A549 (cell line): Measurements from ENCODE around the gene TOM1L2. TPM values are rescaled to one million over a fixed set of nuclear protein-coding genes. Genes with fewer than 3 reads are reported as not detected.

ENCODE experiments used
- ATAC-seq, 2 experiments: fragments of 200-7000 bp in 1 of 2; fragments of >200 bp in 1 of 2; cut with Nextera tagmentation in 1 of 2; cut with Tn5 transposase in 1 of 2; 3 replicates each; pipeline versions ENCODE4 v1.8.0 to v1.9.1; 2018 to 2020; ENCODE audit warnings: mild to moderate bottlenecking in 1 of 2, moderate library complexity in 1 of 2
- CTCF ChIA-PET: fragments of 300-600 bp; sonication (Branson Sonifier 250); formaldehyde crosslinking; extraction: SDS; loops from one replicate; lab custom pipeline; 2021; ENCODE audit warnings: antibody characterized with exemption, inconsistent platforms; lab: Yijun Ruan, JAX
- POLR2A ChIA-PET: fragments of 350-600 bp; formaldehyde crosslinking; extraction: SDS; loops from one replicate; lab custom pipeline; 2021; ENCODE audit warnings: antibody characterized with exemption, inconsistent platforms; lab: Yijun Ruan, JAX
- DNase-seq, 2 experiments: peaks; one replicate each; pipeline versions ENCODE4 v3.0.0 to v3.0.0-alpha.2; 2011 to 2016; ENCODE audit warnings: low read depth in 1 of 2, low spot score in 1 of 2
- FAIRE-seq: peaks from 2 replicates; lab custom pipeline; 2011; peaks lifted over from hg19 to GRCh38; lab: Jason Lieb, UNC
- H3K27ac ChIP-seq, 2 experiments: fragments of >200 bp; sonication (Bioruptor Twin); formaldehyde crosslinking; 3 replicates each; pipeline ENCODE4 v1.5.1; 2016 to 2017
- H3K4me1 ChIP-seq: fragments of >200 bp; sonication (Bioruptor Twin); formaldehyde crosslinking; 3 replicates; pipeline ENCODE4 v1.6.1; 2016
- H3K4me2 ChIP-seq: fragments of >200 bp; sonication (Bioruptor Twin); formaldehyde crosslinking; 3 replicates; pipeline ENCODE4 v1.6.1; 2016
- H3K4me3 ChIP-seq: fragments of >200 bp; sonication (Bioruptor Twin); formaldehyde crosslinking; 3 replicates; pipeline ENCODE4 v1.5.1; 2016
- H3K9me3 ChIP-seq: fragments of >200 bp; sonication (Bioruptor Twin); formaldehyde crosslinking; 3 replicates; pipeline ENCODE4 v1.6.1; 2016
- BHLHE40 ChIP-seq: IDR thresholded peaks from 2 replicates; pipeline ENCODE4 v1.6.1; 2012; ENCODE audit warnings: low read depth, low read length, inconsistent platforms
- CBX2 ChIP-seq: fragments of 200-600 bp; sonication (generic); IDR thresholded peaks from 2 replicates; pipeline ENCODE4 v1.6.1; 2016; ENCODE audit warnings: low read depth, mild to moderate bottlenecking, borderline replicate concordance
- CEBPB ChIP-seq, 2 experiments: fragments of >200 bp in 1 of 2; sonication (Bioruptor Twin) in 1 of 2; formaldehyde crosslinking in 1 of 2; IDR thresholded peaks; 2 replicates each; pipeline ENCODE4 v1.6.1; 2012 to 2016
- CHD2 ChIP-seq: fragments of 150-350 bp; IDR thresholded peaks from 2 replicates; pipeline ENCODE4 v1.6.1; 2014; ENCODE audit warnings: low read length; ENCODE audit not compliant: partially characterized antibody
- EHF ChIP-seq: fragments of 250-450 bp; sonication (Bioruptor Pico); IDR thresholded peaks from 2 replicates; pipeline ENCODE4 v1.5.0; 2020; ENCODE audit warnings: mild to moderate bottlenecking
- EP300 ChIP-seq, 2 experiments: fragments of >200 bp; sonication (Bioruptor Twin); formaldehyde crosslinking; IDR thresholded peaks; 2 replicates in 1 of 2; 3 replicates in 1 of 2; pipeline ENCODE4 v1.6.1; 2016 to 2017
- FOSL2 ChIP-seq, 2 experiments: fragments of 450-650 bp in 1 of 2; fragments of >200 bp in 1 of 2; sonication (Bioruptor Twin) in 1 of 2; formaldehyde crosslinking; IDR thresholded peaks; 2 replicates each; pipeline versions ENCODE4 v1.5.0 to v1.6.1; 2016 to 2020; ENCODE audit warnings: mild to moderate bottlenecking in 1 of 2, moderate library complexity in 1 of 2
- HEYL ChIP-seq: fragments of 250-450 bp; sonication (Bioruptor Pico); IDR thresholded peaks from 2 replicates; pipeline ENCODE4 v1.8.0; 2021; ENCODE audit warnings: mild to moderate bottlenecking, moderate library complexity
- HOXB5 ChIP-seq: fragments of 250-450 bp; sonication (Bioruptor Pico); IDR thresholded peaks from 2 replicates; pipeline ENCODE4 v1.5.0; 2020; ENCODE audit warnings: mild to moderate bottlenecking, moderate library complexity
- KDM1A ChIP-seq: fragments of 200-600 bp; sonication (generic); IDR thresholded peaks from 2 replicates; pipeline ENCODE4 v1.6.1; 2016; ENCODE audit warnings: low read depth, mild to moderate bottlenecking
- MAZ ChIP-seq: fragments of 150-350 bp; IDR thresholded peaks from 2 replicates; pipeline ENCODE4 v1.6.1; 2014; ENCODE audit warnings: antibody characterized with exemption, low read depth, low read length, borderline replicate concordance
- NPAS2 ChIP-seq: fragments of 250-450 bp; sonication (Bioruptor Pico); IDR thresholded peaks from 2 replicates; pipeline ENCODE4 v1.8.0; 2022; ENCODE audit warnings: mild to moderate bottlenecking, moderate library complexity, borderline replicate concordance
- NR3C1 ChIP-seq: fragments of >200 bp; sonication (Bioruptor Twin); formaldehyde crosslinking; IDR thresholded peaks from 3 replicates; pipeline ENCODE4 v1.6.1; 2017
- PHF8 ChIP-seq: fragments of 200-600 bp; sonication (generic); IDR thresholded peaks from 2 replicates; pipeline ENCODE4 v1.6.1; 2016; ENCODE audit warnings: low read depth, mild to moderate bottlenecking, antibody characterized with exemption, moderate library complexity, borderline replicate concordance
- POLR2AphosphoS2 ChIP-seq: conservative IDR thresholded peaks from 2 replicates; pipeline ENCODE4 v1.6.1; 2012; ENCODE audit warnings: low read length, improper control_type of control experiment, inconsistent platforms
- RAD21 ChIP-seq, 2 experiments: fragments of >200 bp in 1 of 2; sonication (Bioruptor Twin) in 1 of 2; formaldehyde crosslinking in 1 of 2; IDR thresholded peaks in 1 of 2; conservative IDR thresholded peaks in 1 of 2; 2 replicates in 1 of 2; 3 replicates in 1 of 2; pipeline ENCODE4 v1.6.1; 2012 to 2018; ENCODE audit warnings: inconsistent platforms in 1 of 2
- RCOR1 ChIP-seq: fragments of 150-350 bp; IDR thresholded peaks from 2 replicates; pipeline ENCODE4 v1.6.1; 2014; ENCODE audit warnings: antibody characterized with exemption, low read length, low read depth
- RNF2 ChIP-seq: fragments of 200-600 bp; sonication (generic); IDR thresholded peaks from 2 replicates; pipeline ENCODE4 v1.6.1; 2016; ENCODE audit warnings: low read depth, mild to moderate bottlenecking, antibody characterized with exemption, moderate library complexity, borderline replicate concordance
- SMC3 ChIP-seq: fragments of >200 bp; sonication (Bioruptor Twin); formaldehyde crosslinking; IDR thresholded peaks from 3 replicates; pipeline ENCODE4 v1.6.1; 2018; ENCODE audit warnings: inconsistent platforms
- SREBF2 ChIP-seq: fragments of 450-650 bp; IDR thresholded peaks from 2 replicates; pipeline ENCODE4 v1.6.1; 2014; ENCODE audit warnings: mild to moderate bottlenecking, moderate library complexity
- TFCP2L1 ChIP-seq: fragments of 250-450 bp; sonication (Bioruptor Pico); IDR thresholded peaks from 2 replicates; pipeline ENCODE4 v1.5.0; 2021; ENCODE audit warnings: mild to moderate bottlenecking
- ZC3H11A ChIP-seq: fragments of 450-650 bp; IDR thresholded peaks from 2 replicates; pipeline ENCODE4 v1.6.1; 2014; ENCODE audit warnings: antibody characterized with exemption, mild to moderate bottlenecking
- ZFP36 ChIP-seq: fragments of 450-650 bp; IDR thresholded peaks from 2 replicates; pipeline ENCODE4 v1.6.1; 2014; ENCODE audit warnings: borderline replicate concordance; ENCODE audit not compliant: partially characterized antibody
- WGBS: methylation state at CpG from one replicate; pipeline ENCODE4 v1.1.6; 2017; ENCODE audit errors: missing lambda C conversion rate; 5-methylcytosine and 5-hydroxymethylcytosine counted together
- polyA plus RNA-seq, 4 experiments: library from polyadenylated mRNA; depleted of rRNA in 3 of 4; stranded (reverse); fragments of >200 nt; fragmentation: RNase III in 1 of 4; extraction: RNeasy Plus Mini Kit Qiagen cat#74134 plus additional on column Dnase treatment in 1 of 4; gene quantifications; 2 replicates in 3 of 4; 3 replicates in 1 of 4; pipeline ENCODE4 v1.2.3, GENCODE V29; 2011 to 2017
- TF ChIP-seq, protein P1 (sequence below): fragments of 250-450 bp; sonication (Bioruptor Pico); IDR thresholded peaks from 2 replicates; pipeline ENCODE4 v1.5.0; 2020; ENCODE audit warnings: low read depth, mild to moderate bottlenecking, moderate library complexity
- TF ChIP-seq, protein P2 (sequence below): fragments of 200-600 bp; sonication (generic); IDR thresholded peaks from 2 replicates; pipeline ENCODE4 v1.6.1; 2016; ENCODE audit warnings: antibody characterized with exemption, mild to moderate bottlenecking, moderate library complexity
- TF ChIP-seq, protein P3 (sequence below): fragments of 450-650 bp; IDR thresholded peaks from 2 replicates; pipeline ENCODE4 v1.6.1; 2014; ENCODE audit warnings: antibody characterized with exemption
- TF ChIP-seq, protein P4 (sequence below): fragments of >200 bp; sonication (Bioruptor Twin); formaldehyde crosslinking; IDR thresholded peaks from 3 replicates; pipeline ENCODE4 v1.5.1; 2016

TOM1L2 gene
- polyA plus RNA-seq, 2 of the 4 experiments (the other 2 are of a cell fraction), result 19.2 to 24.7 TPM

DNA sequence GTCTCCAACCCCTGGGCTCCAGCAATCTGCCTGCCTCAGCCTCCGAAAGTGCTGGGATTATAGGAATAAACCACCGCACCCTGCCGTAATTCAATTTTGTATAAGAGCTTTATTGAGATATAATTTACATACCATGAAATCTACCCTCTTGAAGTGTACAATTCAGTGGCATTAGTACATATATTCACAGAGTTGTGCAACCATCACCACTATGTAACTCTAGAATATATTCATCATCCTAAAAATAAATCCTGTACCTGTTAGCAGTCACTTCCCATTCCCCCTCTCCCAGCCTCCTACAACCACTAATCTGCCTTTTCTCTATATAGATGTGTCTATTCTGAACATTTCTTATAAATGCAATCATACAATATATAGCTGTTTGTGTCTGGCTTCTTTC is 26.1 kb downstream of the TOM1L2 start:
- H3K4me2 ChIP-seq, result peak overlapping the region; percentile 49; the same call in 2 of the 3 replicates
- TF ChIP-seq CEBPB (IDR thresholded peaks at IDR 0.05) (peak in 1 of 2 experiments; percentile 13; a peak in 1 of 4 replicates), TFCP2L1 (no peak)
- H3K9me3 ChIP-seq, result no peaks in the 10 kb centered on the region
- H3K27ac ChIP-seq, result no peak overlapping the region
- ATAC-seq, result no peak
- 74% methylated on average over 3 of the region's 3 CpGs for WGBS
- POLR2A ChIA-PET, result no interaction called here
- H3K4me3 ChIP-seq, result no peak overlapping the region
- CTCF ChIA-PET, result interaction anchor here (0.8 to 2.8 kb wide), 10 partner anchors 8 to 133 kb away, joined by 3 to 19 read pairs (median 8); partner anchors contain the start of genes DRC3 and TOM1L2
- peaks cover 54% of the 10 kb centered on the region for H3K4me1 ChIP-seq
- FAIRE-seq, result no peak
- no peak for DNase-seq

DNA sequence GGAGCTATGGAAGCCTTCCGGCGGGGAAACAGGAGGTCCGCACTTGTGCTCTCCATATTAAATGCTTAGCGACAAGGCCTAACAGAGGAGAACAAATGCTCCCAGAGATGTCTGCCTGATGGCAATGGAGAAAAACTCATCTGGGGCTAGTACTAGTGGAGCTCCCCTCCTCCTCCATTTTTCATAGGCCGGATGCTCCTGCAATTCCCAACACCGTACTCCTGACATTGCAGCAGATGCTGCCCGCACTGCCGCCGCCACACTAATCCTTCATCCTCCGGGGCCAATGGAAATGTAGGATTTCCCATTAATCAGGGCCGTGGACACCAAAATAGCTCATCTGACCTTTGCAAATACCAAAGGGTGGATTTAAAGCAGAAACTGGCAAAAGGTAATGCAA is 27.5 kb downstream of the TOM1L2 start:
- FAIRE-seq, result no peak

DNA sequence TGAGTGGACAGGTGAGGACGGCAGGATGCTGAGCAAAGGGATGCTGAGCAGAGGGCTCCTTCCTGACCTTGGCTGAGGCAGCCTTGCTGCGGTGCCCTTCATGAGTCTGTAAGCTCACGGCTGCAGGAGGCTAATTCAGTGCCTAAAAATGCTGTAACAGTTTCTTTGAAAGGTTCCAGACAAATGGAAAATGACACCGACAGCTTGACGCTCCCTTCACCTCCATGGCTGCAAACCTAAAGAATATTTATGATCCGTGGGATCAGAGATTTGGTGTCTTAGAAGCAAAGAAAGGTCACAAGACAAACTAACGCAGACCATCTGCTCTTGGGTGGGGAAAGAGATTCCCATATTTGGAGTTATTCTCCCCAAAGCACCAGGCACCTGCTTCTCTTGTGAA is 28.0 kb downstream of the TOM1L2 start:
- H3K4me2 ChIP-seq, result no peak overlapping the region
- 96% methylated on average over 7 of the region's 7 CpGs for WGBS
- peak overlapping the region in 1 of 2 experiments; percentile 50; a peak in 3 of 6 replicates for H3K27ac ChIP-seq
- TF ChIP-seq, protein P1, sequence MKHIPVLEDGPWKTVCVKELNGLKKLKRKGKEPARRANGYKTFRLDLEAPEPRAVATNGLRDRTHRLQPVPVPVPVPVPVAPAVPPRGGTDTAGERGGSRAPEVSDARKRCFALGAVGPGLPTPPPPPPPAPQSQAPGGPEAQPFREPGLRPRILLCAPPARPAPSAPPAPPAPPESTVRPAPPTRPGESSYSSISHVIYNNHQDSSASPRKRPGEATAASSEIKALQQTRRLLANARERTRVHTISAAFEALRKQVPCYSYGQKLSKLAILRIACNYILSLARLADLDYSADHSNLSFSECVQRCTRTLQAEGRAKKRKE (CRISPR knock-in tag), result no peak
- no peak for TF ChIP-seq EHF (CRISPR knock-in tag)
- TF ChIP-seq, protein P2, sequence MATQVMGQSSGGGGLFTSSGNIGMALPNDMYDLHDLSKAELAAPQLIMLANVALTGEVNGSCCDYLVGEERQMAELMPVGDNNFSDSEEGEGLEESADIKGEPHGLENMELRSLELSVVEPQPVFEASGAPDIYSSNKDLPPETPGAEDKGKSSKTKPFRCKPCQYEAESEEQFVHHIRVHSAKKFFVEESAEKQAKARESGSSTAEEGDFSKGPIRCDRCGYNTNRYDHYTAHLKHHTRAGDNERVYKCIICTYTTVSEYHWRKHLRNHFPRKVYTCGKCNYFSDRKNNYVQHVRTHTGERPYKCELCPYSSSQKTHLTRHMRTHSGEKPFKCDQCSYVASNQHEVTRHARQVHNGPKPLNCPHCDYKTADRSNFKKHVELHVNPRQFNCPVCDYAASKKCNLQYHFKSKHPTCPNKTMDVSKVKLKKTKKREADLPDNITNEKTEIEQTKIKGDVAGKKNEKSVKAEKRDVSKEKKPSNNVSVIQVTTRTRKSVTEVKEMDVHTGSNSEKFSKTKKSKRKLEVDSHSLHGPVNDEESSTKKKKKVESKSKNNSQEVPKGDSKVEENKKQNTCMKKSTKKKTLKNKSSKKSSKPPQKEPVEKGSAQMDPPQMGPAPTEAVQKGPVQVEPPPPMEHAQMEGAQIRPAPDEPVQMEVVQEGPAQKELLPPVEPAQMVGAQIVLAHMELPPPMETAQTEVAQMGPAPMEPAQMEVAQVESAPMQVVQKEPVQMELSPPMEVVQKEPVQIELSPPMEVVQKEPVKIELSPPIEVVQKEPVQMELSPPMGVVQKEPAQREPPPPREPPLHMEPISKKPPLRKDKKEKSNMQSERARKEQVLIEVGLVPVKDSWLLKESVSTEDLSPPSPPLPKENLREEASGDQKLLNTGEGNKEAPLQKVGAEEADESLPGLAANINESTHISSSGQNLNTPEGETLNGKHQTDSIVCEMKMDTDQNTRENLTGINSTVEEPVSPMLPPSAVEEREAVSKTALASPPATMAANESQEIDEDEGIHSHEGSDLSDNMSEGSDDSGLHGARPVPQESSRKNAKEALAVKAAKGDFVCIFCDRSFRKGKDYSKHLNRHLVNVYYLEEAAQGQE, result no peak
- TF ChIP-seq NPAS2 (CRISPR knock-in tag), result no peak
- TF ChIP-seq CHD2, result no peak
- no peak for TF ChIP-seq HOXB5 (CRISPR knock-in tag)
- no peak for TF ChIP-seq SMC3
- no peak for TF ChIP-seq KDM1A
- TF ChIP-seq HEYL (CRISPR knock-in tag), result no peak
- TF ChIP-seq, protein P3, sequence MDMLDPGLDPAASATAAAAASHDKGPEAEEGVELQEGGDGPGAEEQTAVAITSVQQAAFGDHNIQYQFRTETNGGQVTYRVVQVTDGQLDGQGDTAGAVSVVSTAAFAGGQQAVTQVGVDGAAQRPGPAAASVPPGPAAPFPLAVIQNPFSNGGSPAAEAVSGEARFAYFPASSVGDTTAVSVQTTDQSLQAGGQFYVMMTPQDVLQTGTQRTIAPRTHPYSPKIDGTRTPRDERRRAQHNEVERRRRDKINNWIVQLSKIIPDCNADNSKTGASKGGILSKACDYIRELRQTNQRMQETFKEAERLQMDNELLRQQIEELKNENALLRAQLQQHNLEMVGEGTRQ, result no peak
- TF ChIP-seq FOSL2 (IDR thresholded peaks at IDR 0.05), result no peak
- no peak for TF ChIP-seq FOSL2 (CRISPR knock-in tag; IDR thresholded peaks at IDR 0.05)

More for the DNA sequence above, 27.5 kb downstream of the TOM1L2 start:
- 96% methylated on average over 11 of the region's 11 CpGs for WGBS
- Histone ChIP-seq H3K9me3 (no peaks in the 10 kb centered on the region), H3K4me1 (peaks cover 57% of the 10 kb centered on the region), H3K4me2 (no peak overlapping the region), H3K4me3 (no peak overlapping the region), H3K27ac (no peak overlapping the region; a peak in 1 of 6 replicates)
- ChIA-PET CTCF (interaction anchor here (0.6 to 2.8 kb wide), 14 partner anchors 9 to 132 kb away, joined by 3 to 19 read pairs (median 4); partner anchors contain the start of genes DRC3 and TOM1L2), POLR2A (no interaction called here)
- ATAC-seq, result no peak
- no peak for DNase-seq
- TF ChIP-seq, protein P1 (CRISPR knock-in tag), result no peak
- TF ChIP-seq, protein P4, sequence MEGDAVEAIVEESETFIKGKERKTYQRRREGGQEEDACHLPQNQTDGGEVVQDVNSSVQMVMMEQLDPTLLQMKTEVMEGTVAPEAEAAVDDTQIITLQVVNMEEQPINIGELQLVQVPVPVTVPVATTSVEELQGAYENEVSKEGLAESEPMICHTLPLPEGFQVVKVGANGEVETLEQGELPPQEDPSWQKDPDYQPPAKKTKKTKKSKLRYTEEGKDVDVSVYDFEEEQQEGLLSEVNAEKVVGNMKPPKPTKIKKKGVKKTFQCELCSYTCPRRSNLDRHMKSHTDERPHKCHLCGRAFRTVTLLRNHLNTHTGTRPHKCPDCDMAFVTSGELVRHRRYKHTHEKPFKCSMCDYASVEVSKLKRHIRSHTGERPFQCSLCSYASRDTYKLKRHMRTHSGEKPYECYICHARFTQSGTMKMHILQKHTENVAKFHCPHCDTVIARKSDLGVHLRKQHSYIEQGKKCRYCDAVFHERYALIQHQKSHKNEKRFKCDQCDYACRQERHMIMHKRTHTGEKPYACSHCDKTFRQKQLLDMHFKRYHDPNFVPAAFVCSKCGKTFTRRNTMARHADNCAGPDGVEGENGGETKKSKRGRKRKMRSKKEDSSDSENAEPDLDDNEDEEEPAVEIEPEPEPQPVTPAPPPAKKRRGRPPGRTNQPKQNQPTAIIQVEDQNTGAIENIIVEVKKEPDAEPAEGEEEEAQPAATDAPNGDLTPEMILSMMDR, result no peak
- TF ChIP-seq POLR2AphosphoS2 (no peak), PHF8 (no peak), SREBF2 (no peak), RNF2 (no peak), BHLHE40 (no peak), RAD21 (conservative IDR thresholded peaks at IDR 0.05 in 1 of 2, IDR thresholded peaks at IDR 0.05 in 1 of 2) (no peak), NR3C1 (no peak), ZC3H11A (no peak), HEYL (CRISPR knock-in tag) (no peak), ZFP36 (no peak), MAZ (no peak), NPAS2 (CRISPR knock-in tag) (no peak), CBX2 (no peak), RCOR1 (no peak), EP300 (IDR thresholded peaks at IDR 0.05) (no peak)
- TF ChIP-seq, protein P3, result no peak

More for the DNA sequence above, 28.0 kb downstream of the TOM1L2 start:
- Histone ChIP-seq H3K9me3 (no peaks in the 10 kb centered on the region), H3K4me1 (peaks cover 57% of the 10 kb centered on the region), H3K4me3 (no peak overlapping the region)
- no peak for ATAC-seq
- no peak for FAIRE-seq
- no peak for DNase-seq
- ChIA-PET CTCF (interaction anchor here (1.0 to 2.8 kb wide), 11 partner anchors 8 to 132 kb away, joined by 3 to 19 read pairs (median 4); no protein-coding TSS in a partner anchor), POLR2A (no interaction called here)
